DOHH2 (cell line): ENCODE results near the gene B3GALT6.

ENCODE experiments used
- CTCF ChIP-seq: fragments of 200-600 bp; sonication (generic); IDR thresholded peaks from one replicate; pipeline ENCODE4 v1.5.1; 2014; ENCODE audit warnings: antibody characterized with exemption, mild to moderate bottlenecking, low read depth, low read length; ENCODE audit not compliant: poor library complexity, severe bottlenecking
- EZH2phosphoT487 ChIP-seq: fragments of 200-600 bp; sonication (generic); IDR thresholded peaks from 2 replicates; pipeline ENCODE4 v1.6.1; 2017; ENCODE audit warnings: borderline replicate concordance, mild to moderate bottlenecking, antibody characterized with exemption, low read length, moderate library complexity, mixed read lengths

- TF ChIP-seq CTCF (no peak), EZH2phosphoT487 (no peak)
These were observed 35.6 kb downstream of the B3GALT6 start for GRCh38 chr1:1267488-1268283.
